HL-60 (cell line): ENCODE measurements around the gene CNPY2.

ENCODE experiments used
- GABPA ChIP-seq: IDR thresholded peaks from 2 replicates; pipeline ENCODE4 v1.6.1; 2012; ENCODE audit warnings: low read depth
- POLR2AphosphoS5 ChIP-seq: IDR thresholded peaks from 2 replicates; pipeline ENCODE4 v1.6.1; 2012; ENCODE audit warnings: low read depth
- TF ChIP-seq, protein P1 (sequence below): IDR thresholded peaks from one replicate; pipeline ENCODE4 v1.5.1; 2011; ENCODE audit warnings: low read length, control low read depth, inconsistent platforms; ENCODE audit not compliant: insufficient read depth
- TF ChIP-seq, protein P2 (sequence below): IDR thresholded peaks from 2 replicates; pipeline ENCODE4 v1.6.1; 2012; ENCODE audit warnings: low read depth; ENCODE audit not compliant: insufficient replicate concordance

DNA sequence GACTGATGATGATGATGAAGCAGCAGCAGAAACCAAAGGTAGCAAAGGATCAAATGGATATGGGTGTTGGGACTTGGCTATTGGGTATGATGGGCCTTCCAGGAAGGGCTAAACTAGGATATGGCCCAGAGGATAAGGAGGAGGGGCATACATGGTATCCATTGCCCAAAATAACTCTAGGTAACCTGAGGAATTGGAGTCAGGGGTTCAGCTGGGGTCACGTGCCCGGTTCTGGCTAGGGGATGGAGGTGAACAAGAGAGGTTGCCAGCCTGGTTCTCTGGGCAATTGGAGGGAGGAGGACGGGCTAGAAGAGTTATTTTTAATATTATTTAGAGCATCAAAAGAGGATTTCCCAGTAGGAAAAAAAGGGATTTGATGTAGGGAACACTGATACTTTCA, 54.9 kb downstream of the CNPY2 start:
- TF ChIP-seq, protein P1, sequence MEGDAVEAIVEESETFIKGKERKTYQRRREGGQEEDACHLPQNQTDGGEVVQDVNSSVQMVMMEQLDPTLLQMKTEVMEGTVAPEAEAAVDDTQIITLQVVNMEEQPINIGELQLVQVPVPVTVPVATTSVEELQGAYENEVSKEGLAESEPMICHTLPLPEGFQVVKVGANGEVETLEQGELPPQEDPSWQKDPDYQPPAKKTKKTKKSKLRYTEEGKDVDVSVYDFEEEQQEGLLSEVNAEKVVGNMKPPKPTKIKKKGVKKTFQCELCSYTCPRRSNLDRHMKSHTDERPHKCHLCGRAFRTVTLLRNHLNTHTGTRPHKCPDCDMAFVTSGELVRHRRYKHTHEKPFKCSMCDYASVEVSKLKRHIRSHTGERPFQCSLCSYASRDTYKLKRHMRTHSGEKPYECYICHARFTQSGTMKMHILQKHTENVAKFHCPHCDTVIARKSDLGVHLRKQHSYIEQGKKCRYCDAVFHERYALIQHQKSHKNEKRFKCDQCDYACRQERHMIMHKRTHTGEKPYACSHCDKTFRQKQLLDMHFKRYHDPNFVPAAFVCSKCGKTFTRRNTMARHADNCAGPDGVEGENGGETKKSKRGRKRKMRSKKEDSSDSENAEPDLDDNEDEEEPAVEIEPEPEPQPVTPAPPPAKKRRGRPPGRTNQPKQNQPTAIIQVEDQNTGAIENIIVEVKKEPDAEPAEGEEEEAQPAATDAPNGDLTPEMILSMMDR, result no peak
- TF ChIP-seq POLR2AphosphoS5 (no peak), GABPA (no peak)
- TF ChIP-seq, protein P2, sequence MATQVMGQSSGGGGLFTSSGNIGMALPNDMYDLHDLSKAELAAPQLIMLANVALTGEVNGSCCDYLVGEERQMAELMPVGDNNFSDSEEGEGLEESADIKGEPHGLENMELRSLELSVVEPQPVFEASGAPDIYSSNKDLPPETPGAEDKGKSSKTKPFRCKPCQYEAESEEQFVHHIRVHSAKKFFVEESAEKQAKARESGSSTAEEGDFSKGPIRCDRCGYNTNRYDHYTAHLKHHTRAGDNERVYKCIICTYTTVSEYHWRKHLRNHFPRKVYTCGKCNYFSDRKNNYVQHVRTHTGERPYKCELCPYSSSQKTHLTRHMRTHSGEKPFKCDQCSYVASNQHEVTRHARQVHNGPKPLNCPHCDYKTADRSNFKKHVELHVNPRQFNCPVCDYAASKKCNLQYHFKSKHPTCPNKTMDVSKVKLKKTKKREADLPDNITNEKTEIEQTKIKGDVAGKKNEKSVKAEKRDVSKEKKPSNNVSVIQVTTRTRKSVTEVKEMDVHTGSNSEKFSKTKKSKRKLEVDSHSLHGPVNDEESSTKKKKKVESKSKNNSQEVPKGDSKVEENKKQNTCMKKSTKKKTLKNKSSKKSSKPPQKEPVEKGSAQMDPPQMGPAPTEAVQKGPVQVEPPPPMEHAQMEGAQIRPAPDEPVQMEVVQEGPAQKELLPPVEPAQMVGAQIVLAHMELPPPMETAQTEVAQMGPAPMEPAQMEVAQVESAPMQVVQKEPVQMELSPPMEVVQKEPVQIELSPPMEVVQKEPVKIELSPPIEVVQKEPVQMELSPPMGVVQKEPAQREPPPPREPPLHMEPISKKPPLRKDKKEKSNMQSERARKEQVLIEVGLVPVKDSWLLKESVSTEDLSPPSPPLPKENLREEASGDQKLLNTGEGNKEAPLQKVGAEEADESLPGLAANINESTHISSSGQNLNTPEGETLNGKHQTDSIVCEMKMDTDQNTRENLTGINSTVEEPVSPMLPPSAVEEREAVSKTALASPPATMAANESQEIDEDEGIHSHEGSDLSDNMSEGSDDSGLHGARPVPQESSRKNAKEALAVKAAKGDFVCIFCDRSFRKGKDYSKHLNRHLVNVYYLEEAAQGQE, result no peak
